IPS-11a (cell line): ENCODE data around the gene ALDH1A1.

Experiments
- H3K4me3 ChIP-seq: one replicate; pipeline ENCODE4 v1.5.1; 2013; ENCODE audit warnings: low read depth, low read length, control low read depth

The ALDH1A1 gene

DNA sequence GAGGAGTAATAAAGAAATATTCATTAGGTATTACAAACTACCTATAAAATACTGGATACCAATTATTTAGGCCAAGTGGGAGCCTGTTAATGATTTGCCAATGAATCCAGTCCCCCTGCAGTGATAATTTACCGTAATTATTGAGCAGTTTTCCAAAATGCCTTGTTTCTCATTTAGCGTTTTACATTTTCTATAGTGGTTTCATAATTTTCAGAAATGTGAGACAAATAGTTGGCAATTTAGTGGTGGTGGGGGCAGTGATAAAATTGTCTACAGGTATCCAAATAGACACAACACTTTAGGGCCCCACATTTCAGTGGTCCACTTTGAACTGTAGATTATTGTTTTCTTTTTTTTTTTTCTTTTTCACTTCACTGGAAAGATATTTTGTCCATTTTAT is 27.3 kb upstream of the ALDH1A1 start:
- no peak overlapping the region for H3K4me3 ChIP-seq

DNA sequence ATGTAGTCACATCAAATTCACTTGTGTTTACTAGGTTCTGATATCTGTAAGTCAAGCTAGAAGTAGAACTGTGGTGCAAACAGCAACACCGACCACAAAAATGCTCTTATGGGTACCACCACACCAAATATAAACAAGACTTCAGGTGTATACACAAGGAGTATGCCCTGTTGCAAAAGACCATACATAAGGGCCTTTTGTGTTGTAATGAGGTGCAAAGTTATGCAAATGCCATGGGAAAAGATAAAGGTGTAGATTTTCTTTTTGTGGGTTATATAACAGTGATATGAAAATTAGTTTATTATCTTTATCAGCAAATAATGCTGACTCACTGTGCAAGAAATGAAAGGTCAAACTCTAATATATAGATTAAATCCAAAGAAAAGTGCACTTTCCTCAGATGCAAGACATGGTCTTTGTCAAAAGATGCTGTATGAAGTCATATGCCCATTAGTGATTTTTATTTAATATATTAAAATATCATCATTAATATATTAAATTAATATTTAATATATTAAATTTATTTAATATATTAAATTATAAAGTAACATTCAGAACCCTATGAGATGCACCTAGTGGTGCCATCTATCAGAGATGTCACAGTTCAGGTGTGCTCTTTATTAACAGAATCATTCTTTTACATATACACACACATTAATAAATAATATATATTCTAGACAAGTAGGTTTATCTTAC is 26.7 kb upstream of the ALDH1A1 start:
- no peak overlapping the region for H3K4me3 ChIP-seq

DNA sequence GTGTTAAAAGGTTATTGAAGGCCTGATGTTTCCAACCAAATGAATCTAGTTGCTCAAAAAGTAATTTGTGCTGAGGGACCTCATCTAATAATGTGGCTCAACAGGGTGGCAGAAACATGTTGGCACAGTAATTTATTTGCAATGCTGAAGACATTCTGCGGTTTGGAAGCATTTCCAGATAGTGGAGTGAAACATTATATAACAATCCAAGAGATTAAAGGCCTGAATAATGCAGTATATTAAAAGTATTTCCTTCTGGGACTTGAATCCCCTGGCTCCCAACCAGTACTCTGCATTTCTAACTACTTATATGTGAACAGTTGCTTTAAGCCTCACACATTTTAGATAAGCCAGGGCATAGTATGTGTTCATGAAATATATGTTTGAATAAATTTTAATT is 25.9 kb upstream of the ALDH1A1 start:
- H3K4me3 ChIP-seq: no peak overlapping the region

GRCh38 chr9:72977670-72978069 is 24.8 kb upstream of the ALDH1A1 start:
- no peak overlapping the region for H3K4me3 ChIP-seq

- no peak overlapping the region for H3K4me3 ChIP-seq
Measured at GRCh38 chr9:72974501-72974900, 21.6 kb upstream of the ALDH1A1 start.

DNA sequence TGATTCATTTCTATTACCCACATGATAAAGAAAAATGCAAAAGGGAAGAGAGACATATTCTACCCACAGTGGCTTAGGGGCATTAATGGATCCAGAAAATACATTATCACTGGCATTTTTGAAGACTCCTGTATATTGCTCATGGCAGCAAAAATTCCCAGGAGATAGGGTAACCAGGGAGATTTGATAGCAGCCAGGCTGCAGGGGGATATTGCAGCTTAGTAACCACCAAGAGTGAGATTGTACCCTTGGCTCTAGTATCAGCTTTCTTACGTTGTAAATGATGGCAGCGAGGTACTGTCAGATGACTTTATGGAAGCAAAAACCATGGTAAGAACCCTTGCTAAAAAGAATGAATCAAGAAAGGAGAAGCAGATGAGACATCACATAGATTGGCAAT is 19.8 kb upstream of the ALDH1A1 start:
- H3K4me3 ChIP-seq: no peak overlapping the region

GRCh38 chr9:72971411-72971810 is 18.6 kb upstream of the ALDH1A1 start:
- no peak overlapping the region for H3K4me3 ChIP-seq

DNA sequence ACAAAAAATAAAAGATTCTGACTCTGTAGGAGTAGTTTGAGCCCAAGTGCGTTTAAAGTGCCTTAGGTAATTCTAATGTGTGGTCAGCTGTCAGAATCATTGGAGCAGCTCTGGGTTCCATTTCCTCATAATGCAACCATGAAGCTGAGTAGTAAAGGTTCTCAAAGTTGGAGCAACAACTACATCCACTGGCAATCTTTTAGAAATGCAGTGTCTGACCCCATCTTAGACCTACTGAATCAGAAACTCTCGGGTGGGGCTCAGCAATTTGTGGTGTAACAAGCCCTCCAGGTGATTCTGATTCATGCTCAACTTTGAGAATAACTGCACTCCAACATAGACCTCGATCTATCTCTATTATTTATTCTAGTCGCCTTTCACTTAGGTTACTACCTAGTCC is 7.6 kb upstream of the ALDH1A1 start:
- no peak overlapping the region for H3K4me3 ChIP-seq

DNA sequence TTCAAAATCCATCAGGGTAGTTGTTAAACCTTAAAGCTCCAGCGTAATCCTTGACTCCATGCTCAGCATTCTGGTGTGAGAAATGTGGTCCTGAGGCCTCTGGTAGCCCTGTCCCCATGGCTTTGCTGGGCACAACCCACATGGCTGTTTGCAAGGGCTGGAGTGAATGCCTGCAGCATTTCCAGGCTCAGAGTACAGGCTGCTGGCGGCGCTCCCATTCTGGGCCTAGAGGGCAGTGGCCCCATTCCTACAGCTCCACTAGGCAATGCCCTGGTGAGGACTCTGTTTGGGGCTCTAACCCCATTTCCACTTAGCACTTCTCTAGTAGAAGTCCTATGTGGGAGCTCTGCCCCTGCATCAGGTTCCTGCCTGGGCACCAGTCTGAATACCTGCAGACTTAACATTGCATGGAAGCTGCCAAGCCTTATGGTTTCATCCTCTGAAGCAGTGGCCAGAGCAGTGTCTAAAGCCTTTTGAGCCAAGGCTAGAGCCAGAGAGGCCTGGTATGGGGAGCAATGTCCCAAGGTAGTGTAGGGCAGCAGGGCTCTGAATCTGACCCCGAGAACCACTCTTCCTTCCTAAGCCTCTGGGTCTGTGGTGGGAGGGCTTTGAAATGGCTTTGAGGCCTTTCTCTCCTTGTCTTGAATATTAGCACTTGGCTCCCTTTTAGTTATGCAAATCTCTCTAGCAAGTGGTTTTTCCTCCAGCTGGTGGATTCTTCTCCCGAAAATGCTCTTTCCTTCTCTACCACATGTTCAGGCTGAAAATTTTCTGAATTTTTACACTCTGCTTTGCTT is 5.8 kb upstream of the ALDH1A1 start:
- no peak overlapping the region for H3K4me3 ChIP-seq

GRCh38 chr9:72955571-72955970 is 2.7 kb upstream of the ALDH1A1 start:
- no peak overlapping the region for H3K4me3 ChIP-seq

DNA sequence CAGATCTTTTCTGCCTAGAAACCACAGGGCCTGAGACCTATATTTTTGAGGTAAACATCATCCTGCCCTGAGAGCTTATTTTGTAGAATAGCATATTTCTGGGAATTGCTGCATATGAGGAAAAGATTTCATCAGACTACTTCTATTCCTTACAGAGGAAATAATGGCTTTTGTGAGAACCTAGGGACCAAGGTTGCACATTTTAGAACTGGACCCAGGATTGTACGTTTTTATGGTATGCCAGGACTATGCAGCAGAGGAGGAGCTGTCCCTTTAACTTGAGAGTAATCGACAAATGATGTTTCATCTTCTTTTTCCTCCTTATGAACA is 2.2 kb upstream of the ALDH1A1 start:
- no peak overlapping the region for H3K4me3 ChIP-seq

GRCh38 chr9:72954431-72955125 is 1.7 kb upstream of the ALDH1A1 start:
- no peak overlapping the region for H3K4me3 ChIP-seq

GRCh38 chr9:72952381-72952690 is 517 bp downstream of the ALDH1A1 start:
- no peak overlapping the region for H3K4me3 ChIP-seq

GRCh38 chr9:72951520-72952380 is 1.1 kb downstream of the ALDH1A1 start:
- no peak overlapping the region for H3K4me3 ChIP-seq

DNA sequence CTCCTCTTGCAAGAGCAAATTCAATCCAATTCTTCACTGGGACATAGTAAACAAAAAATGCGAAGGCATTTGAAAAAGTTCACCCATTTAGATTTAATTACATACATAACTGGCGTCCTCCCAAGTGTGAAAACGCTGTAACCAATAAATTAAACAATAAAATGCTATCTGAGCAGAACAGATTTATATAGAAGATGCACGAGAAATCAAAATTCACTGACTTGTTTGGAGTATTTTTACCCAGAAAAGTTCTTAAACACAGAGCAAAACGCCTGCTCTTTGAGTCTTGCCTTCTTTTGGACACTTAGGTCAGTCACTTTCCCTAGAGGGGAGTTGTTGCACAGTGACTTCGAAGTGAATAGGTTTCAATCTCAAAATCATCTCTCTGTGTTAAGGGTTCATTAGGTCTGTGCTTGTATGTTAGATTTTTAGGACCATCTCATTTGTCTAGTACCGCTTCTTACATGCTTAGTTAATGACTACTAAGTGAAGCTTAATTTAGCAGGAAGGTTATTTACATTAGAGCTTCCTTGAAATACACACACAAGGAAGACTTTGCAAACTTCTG is 1.9 kb downstream of the ALDH1A1 start:
- no peak overlapping the region for H3K4me3 ChIP-seq

DNA sequence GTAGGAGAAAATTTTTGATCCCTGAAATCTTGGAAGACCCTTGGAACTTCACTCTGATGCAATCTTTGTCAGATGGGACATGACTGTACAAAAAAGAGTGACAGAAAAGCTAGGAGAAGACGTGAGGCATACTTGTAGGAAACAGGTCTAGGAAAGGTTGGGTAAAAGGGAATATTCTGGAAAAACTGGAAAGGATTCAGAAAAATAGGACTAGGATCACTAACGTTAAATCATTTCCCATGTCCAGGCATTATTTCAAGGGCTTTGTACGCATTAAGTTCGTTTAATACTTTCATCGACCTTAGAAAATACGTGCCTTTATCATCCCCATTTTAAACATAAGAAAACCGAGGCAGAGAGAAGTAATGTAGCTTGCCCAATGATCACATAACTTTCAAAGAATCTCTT is 2.9 kb downstream of the ALDH1A1 start:
- no peak overlapping the region for H3K4me3 ChIP-seq

DNA sequence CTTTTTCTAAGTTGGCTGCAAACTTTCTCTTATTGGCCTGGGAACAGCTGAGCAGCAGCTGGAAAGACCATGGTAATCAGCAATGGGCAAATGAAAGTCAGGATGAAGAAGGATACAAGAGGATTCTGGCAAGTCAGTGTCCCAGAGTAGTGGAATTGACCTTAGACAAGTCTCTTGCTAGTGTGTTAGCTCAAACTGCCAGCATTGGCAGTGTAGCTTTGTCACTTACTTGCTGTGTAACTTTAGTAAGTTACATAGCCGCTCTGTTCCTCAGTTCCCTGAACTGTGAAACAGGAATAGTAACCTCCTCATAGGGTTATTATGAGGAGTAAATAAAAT is 3.6 kb downstream of the ALDH1A1 start:
- no peak overlapping the region for H3K4me3 ChIP-seq

GRCh38 chr9:72948575-72949243 is 4.1 kb downstream of the ALDH1A1 start:
- no peak overlapping the region for H3K4me3 ChIP-seq

GRCh38 chr9:72947984-72948465 is 4.8 kb downstream of the ALDH1A1 start:
- no peak overlapping the region for H3K4me3 ChIP-seq

DNA sequence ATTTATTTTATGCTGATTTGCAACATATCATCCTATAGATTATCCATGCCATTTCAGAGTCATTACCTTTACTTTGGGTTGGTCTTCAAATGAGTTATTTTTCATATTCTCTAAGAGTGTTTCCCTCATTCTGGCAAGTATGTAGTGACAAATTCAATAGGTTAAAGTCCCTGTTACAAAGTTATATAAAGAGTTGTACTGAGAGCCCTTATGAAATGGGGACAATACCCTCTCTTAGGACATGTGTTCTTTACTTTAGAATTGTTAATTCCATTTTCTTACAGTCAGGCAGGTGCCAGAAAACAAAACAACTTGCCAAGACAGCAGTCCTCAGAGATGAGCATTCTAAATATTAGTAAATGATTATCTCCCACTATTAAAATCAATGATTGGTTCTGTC is 6.0 kb downstream of the ALDH1A1 start:
- H3K4me3 ChIP-seq: no peak overlapping the region
